WTC11 (cell line): ENCODE results near the gene KLHL33. TPM values are rescaled to one million over a fixed set of nuclear protein-coding genes. Genes with fewer than 3 reads are reported as not detected.

ENCODE experiments used
- ATAC-seq: fragments of 200-7000 bp; cut with Tn5 transposase; 2 replicates; pipeline ENCODE4 v1.10.0; 2021; ENCODE audit warnings: mild to moderate bottlenecking, moderate library complexity
- CTCF ChIA-PET: fragments of 300-600 bp; sonication (Branson Sonifier 250); formaldehyde crosslinking; loops from one replicate; lab custom pipeline; 2021; ENCODE audit warnings: antibody characterized with exemption; lab: Charles Lee
- POLR2A ChIA-PET: fragments of 350-600 bp; sonication (Branson Sonifier 250); formaldehyde crosslinking; loops from one replicate; lab custom pipeline; 2021; ENCODE audit warnings: antibody characterized with exemption; lab: Charles Lee
- DNase-seq: peaks from one replicate; pipeline ENCODE4 v3.0.0; 2021; ENCODE audit warnings: low spot score
- H3K27ac Mint-ChIP-seq: 2 replicates; pipeline ENCODE4 v1.8.0; 2021; ENCODE audit warnings: mixed read lengths
- H3K27me3 Mint-ChIP-seq: 2 replicates; pipeline ENCODE4 v1.8.0; 2021; ENCODE audit warnings: low read depth, mild to moderate bottlenecking, moderate library complexity, mixed read lengths
- H3K36me3 Mint-ChIP-seq: 2 replicates; pipeline ENCODE4 v1.8.0; 2021; ENCODE audit warnings: mixed read lengths
- H3K4me1 Mint-ChIP-seq: 2 replicates; pipeline ENCODE4 v1.8.0; 2022; ENCODE audit warnings: mixed read lengths
- H3K4me3 Mint-ChIP-seq: 2 replicates; pipeline ENCODE4 v1.8.0; 2021; ENCODE audit warnings: mild to moderate bottlenecking, moderate library complexity, mixed read lengths
- H3K9me3 Mint-ChIP-seq: 2 replicates; pipeline ENCODE4 v1.8.0; 2021; ENCODE audit warnings: mixed read lengths
- CTCF ChIP-seq: fragments of 200-600 bp; IDR thresholded peaks from 2 replicates; pipeline ENCODE4 v1.8.0; 2022; ENCODE audit warnings: antibody characterized with exemption
- IRF1 ChIP-seq: sonication (generic); formaldehyde crosslinking; IDR thresholded peaks from 2 replicates; pipeline ENCODE4 v1.8.0; 2023; ENCODE audit warnings: missing genetic modification reagents
- PRDM15 ChIP-seq: sonication (generic); formaldehyde crosslinking; IDR thresholded peaks from 2 replicates; pipeline ENCODE4 v1.8.0; 2022; ENCODE audit warnings: missing genetic modification reagents
- RELA ChIP-seq: sonication (generic); formaldehyde crosslinking; IDR thresholded peaks from 2 replicates; pipeline ENCODE4 v1.8.1; 2022; ENCODE audit warnings: missing genetic modification reagents, mild to moderate bottlenecking, borderline replicate concordance
- STAT6 ChIP-seq: sonication (generic); formaldehyde crosslinking; conservative IDR thresholded peaks from 2 replicates; pipeline ENCODE4 v1.8.1; 2023; ENCODE audit warnings: mild to moderate bottlenecking, low read depth, missing genetic modification reagents, moderate library complexity
- total RNA-seq: library from RNA; stranded (reverse); gene quantifications from 3 replicates; pipeline ENCODE4 v1.2.3, GENCODE V29; 2021

Gene KLHL33
- total RNA-seq, 1 experiment from 2014 or later = 0.17 TPM

GRCh38 chr14:20436363-20436755 is 393 bp upstream of the KLHL33 start:
- no peak overlapping the region for H3K27ac Mint-ChIP-seq
- CTCF ChIA-PET = interaction anchor here (0.6 to 2.4 kb wide), 2 partner anchors 12 to 21 kb away, joined by 3 to 21 read pairs; no protein-coding TSS in a partner anchor
- peaks cover 13% of the 10 kb centered on the region for H3K4me1 Mint-ChIP-seq
- DNase-seq (no peak), ATAC-seq (no peak)
- POLR2A ChIA-PET = no interaction called here
- H3K36me3 Mint-ChIP-seq = no peaks in the 10 kb centered on the region
- no peak for TF ChIP-seq IRF1 (CRISPR knock-in tag)
- TF ChIP-seq PRDM15 (CRISPR knock-in tag) = 0 out of 2 replicates have a peak, but pooled peaks have one; percentile 27
- no peak overlapping the region for H3K4me3 Mint-ChIP-seq
- H3K27me3 Mint-ChIP-seq = peaks cover 34% of the 10 kb centered on the region
- no peaks in the 10 kb centered on the region for H3K9me3 Mint-ChIP-seq

GRCh38 chr14:20434701-20435581 is 1.0 kb downstream of the KLHL33 start:
- H3K9me3 Mint-ChIP-seq = no peaks in the 10 kb centered on the region
- no peaks in the 10 kb centered on the region for H3K36me3 Mint-ChIP-seq
- H3K4me3 Mint-ChIP-seq = peak overlapping the region; percentile 73
- CTCF ChIA-PET = interaction anchor here (0.7 to 2.4 kb wide), 4 partner anchors 19 to 536 kb away, joined by 3 to 21 read pairs (median 4); no protein-coding TSS in a partner anchor
- H3K27ac Mint-ChIP-seq = no peak overlapping the region
- peak; percentile 45 for DNase-seq
- peaks cover 13% of the 10 kb centered on the region for H3K4me1 Mint-ChIP-seq
- TF ChIP-seq STAT6 (CRISPR knock-in tag) (no peak), CTCF (no peak), RELA (no peak), PRDM15 (CRISPR knock-in tag) (0 out of 2 replicates have a peak, but pooled peaks have one; percentile 34)
- TF ChIP-seq, all 79 proteins: peak for 1
- H3K27me3 Mint-ChIP-seq = peaks cover 34% of the 10 kb centered on the region
- POLR2A ChIA-PET = interaction anchor here (0.7 to 1.5 kb wide), 3 partner anchors 20 to 91 kb away, joined by 4 to 8 read pairs (median 8); partner anchors contain the start of genes APEX1, OSGEP, PARP2 and PIP4P1
- peak; percentile 63 for ATAC-seq
